OCI-LY1 (cell line): Measurements from ENCODE around the gene ATP11B.

Experiments used
- H2AFZ ChIP-seq: fragments of 200-600 bp; sonication (generic), shearing (Covaris generic); 2 replicates; pipeline ENCODE4 v1.6.0; 2014; ENCODE audit warnings: antibody characterized with exemption, mild to moderate bottlenecking, low read length
- H3F3A ChIP-seq: fragments of 200-600 bp; sonication (generic), shearing (Covaris generic); 2 replicates; pipeline ENCODE4 v1.6.0; 2014; ENCODE audit warnings: mild to moderate bottlenecking, antibody characterized with exemption, low read length, moderate library complexity; ENCODE audit not compliant: insufficient read depth
- H3K27ac ChIP-seq: fragments of 200-600 bp; sonication (generic); 2 replicates; pipeline ENCODE4 v1.5.1; 2014; ENCODE audit warnings: low read length, mixed run types, mild to moderate bottlenecking, low read depth; ENCODE audit not compliant: poor library complexity, severe bottlenecking
- H3K27me3 ChIP-seq: fragments of 200-600 bp; sonication (generic); 2 replicates; pipeline ENCODE4 v1.6.0; 2014; ENCODE audit warnings: antibody characterized with exemption, mild to moderate bottlenecking, low read length, moderate library complexity; ENCODE audit not compliant: insufficient read depth
- H3K36me3 ChIP-seq: fragments of 200-600 bp; sonication (generic); 2 replicates; pipeline ENCODE4 v1.6.1; 2014; ENCODE audit warnings: mild to moderate bottlenecking, antibody characterized with exemption, low read length, moderate library complexity, mixed read lengths; ENCODE audit not compliant: insufficient read depth
- H3K4me1 ChIP-seq: fragments of 200-600 bp; sonication (generic); 2 replicates; pipeline ENCODE4 v1.5.1; 2014; ENCODE audit warnings: mild to moderate bottlenecking, low read length, moderate library complexity; ENCODE audit not compliant: insufficient read depth, severe bottlenecking
- H3K4me2 ChIP-seq: fragments of 200-600 bp; sonication (generic), shearing (Covaris generic); 2 replicates; pipeline ENCODE4 v1.6.1; 2014; ENCODE audit warnings: low read length
- H3K4me3 ChIP-seq: fragments of 200-600 bp; sonication (generic); 2 replicates; pipeline ENCODE4 v1.5.1; 2014; ENCODE audit warnings: low read length, low read depth, mild to moderate bottlenecking, mixed read lengths; ENCODE audit not compliant: poor library complexity, severe bottlenecking
- H3K79me2 ChIP-seq: fragments of 200-600 bp; shearing (Covaris generic); 2 replicates; pipeline ENCODE4 v1.6.1; 2016; ENCODE audit warnings: mixed run types, low read length, mixed read lengths; ENCODE audit not compliant: insufficient read depth
- H3K9ac ChIP-seq: fragments of 200-600 bp; sonication (generic), shearing (Covaris generic); 2 replicates; pipeline ENCODE4 v1.6.1; 2014; ENCODE audit warnings: mild to moderate bottlenecking, low read length, mixed read lengths
- H3K9me2 ChIP-seq: fragments of 200-600 bp; sonication (generic), shearing (Covaris generic); 2 replicates; pipeline ENCODE4 v1.6.1; 2014; ENCODE audit warnings: low read depth, mild to moderate bottlenecking, low read length, mixed read lengths
- H3K9me3 ChIP-seq: fragments of 200-600 bp; shearing (Covaris generic); 2 replicates; pipeline ENCODE4 v1.6.1; 2014; ENCODE audit warnings: low read length, mixed read lengths
- H4K20me1 ChIP-seq: fragments of 200-600 bp; sonication (generic), shearing (Covaris generic); 2 replicates; pipeline ENCODE4 v1.6.0; 2016; ENCODE audit warnings: mild to moderate bottlenecking, low read length; ENCODE audit not compliant: insufficient read depth
- EZH2 ChIP-seq: fragments of 200-600 bp; sonication (generic), shearing (Covaris generic); IDR thresholded peaks from 2 replicates; pipeline ENCODE4 v1.8.0; 2017; ENCODE audit warnings: borderline replicate concordance, mixed run types, mild to moderate bottlenecking, antibody characterized with exemption, low read length, moderate library complexity, mixed read lengths
- TF ChIP-seq, protein P1 (sequence below): fragments of 200-600 bp; sonication (generic), shearing (Covaris generic); IDR thresholded peaks from 2 replicates; pipeline ENCODE4 v1.5.1; 2017; ENCODE audit warnings: mild to moderate bottlenecking, antibody characterized with exemption, low read length, moderate library complexity, mixed read lengths

Gene ATP11B

DNA sequence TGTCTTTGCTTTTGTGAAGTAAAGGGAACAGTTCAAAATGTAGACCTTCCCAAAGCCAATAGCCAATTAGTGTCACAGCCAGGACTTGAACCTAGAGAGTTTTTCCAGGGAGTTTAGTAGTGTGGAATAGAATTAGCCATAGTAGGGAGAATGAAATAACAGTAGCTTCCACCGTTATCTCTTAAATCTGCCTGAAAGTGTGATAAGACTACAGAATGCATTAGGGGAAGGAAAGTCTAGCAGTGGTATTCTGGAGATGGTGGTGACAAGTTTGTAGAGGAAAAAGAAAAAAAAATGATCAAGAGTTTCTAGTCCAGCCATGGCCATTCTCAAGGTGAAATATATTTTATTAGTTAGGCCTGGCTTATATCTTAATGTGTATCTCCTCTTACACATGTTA is 13.8 kb downstream of the ATP11B start:
- peaks cover 14% of the 10 kb centered on the region for H3K36me3 ChIP-seq
- H2AFZ ChIP-seq: no peak overlapping the region
- H3K9me2 ChIP-seq: no peaks in the 10 kb centered on the region
- H3K9me3 ChIP-seq: peaks cover 6% of the 10 kb centered on the region; the same call in 1 of the 2 replicates
- H3K9ac ChIP-seq: no peak overlapping the region
- H3F3A ChIP-seq: 0 out of 2 replicates have a peak, but pooled peaks cover 5% of the 10 kb centered on the region
- TF ChIP-seq, protein P1, sequence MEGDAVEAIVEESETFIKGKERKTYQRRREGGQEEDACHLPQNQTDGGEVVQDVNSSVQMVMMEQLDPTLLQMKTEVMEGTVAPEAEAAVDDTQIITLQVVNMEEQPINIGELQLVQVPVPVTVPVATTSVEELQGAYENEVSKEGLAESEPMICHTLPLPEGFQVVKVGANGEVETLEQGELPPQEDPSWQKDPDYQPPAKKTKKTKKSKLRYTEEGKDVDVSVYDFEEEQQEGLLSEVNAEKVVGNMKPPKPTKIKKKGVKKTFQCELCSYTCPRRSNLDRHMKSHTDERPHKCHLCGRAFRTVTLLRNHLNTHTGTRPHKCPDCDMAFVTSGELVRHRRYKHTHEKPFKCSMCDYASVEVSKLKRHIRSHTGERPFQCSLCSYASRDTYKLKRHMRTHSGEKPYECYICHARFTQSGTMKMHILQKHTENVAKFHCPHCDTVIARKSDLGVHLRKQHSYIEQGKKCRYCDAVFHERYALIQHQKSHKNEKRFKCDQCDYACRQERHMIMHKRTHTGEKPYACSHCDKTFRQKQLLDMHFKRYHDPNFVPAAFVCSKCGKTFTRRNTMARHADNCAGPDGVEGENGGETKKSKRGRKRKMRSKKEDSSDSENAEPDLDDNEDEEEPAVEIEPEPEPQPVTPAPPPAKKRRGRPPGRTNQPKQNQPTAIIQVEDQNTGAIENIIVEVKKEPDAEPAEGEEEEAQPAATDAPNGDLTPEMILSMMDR: no peak
- TF ChIP-seq EZH2: no peak
- H3K4me2 ChIP-seq: no peak overlapping the region
- H3K27me3 ChIP-seq: no peaks in the 10 kb centered on the region
- H3K79me2 ChIP-seq: peaks cover 100% of the 10 kb centered on the region
- H3K27ac ChIP-seq: no peak overlapping the region
- peaks cover 13% of the 10 kb centered on the region for H3K4me1 ChIP-seq
- H4K20me1 ChIP-seq: no peaks in the 10 kb centered on the region
- H3K4me3 ChIP-seq: no peak overlapping the region

DNA sequence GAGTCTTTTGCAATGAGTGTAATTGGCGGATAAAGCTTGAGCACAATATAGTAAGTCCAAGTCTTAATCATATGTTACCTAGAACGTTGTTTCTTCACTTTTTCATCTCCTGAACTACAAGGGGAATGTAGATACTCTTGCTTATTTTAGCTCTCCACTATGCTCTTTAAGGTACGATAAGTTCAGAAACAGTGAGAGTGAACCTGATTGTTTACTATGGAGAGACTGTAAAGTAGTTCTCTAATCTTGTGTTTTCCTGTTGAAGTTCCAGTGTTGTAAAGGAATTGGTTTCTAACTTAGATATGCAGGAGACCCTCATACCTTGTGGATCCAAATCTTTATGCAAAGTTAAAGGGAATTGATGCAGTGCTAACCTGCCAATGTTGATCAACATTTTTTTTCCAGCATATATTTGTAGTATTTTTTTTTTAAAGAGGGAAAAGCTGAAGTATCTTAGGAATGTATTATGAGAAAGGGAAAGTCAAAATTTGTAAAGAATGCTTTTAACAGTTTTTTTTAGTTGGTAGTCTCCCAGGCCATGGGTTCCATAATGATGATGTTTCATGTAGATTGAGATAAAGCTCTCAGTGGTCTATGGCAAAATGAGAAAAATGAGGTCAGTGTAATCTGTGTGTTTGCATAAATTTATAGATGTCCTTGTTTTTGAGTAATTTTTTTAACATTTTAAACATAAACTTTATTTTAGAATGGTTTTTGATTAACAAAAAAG is 14.9 kb downstream of the ATP11B start:
- Histone ChIP-seq H3F3A (0 out of 2 replicates have a peak, but pooled peaks cover 5% of the 10 kb centered on the region), H3K27me3 (no peaks in the 10 kb centered on the region), H4K20me1 (no peaks in the 10 kb centered on the region), H3K79me2 (peaks cover 100% of the 10 kb centered on the region), H3K36me3 (peaks cover 20% of the 10 kb centered on the region), H3K9me2 (no peaks in the 10 kb centered on the region), H2AFZ (no peak overlapping the region), H3K4me2 (no peak overlapping the region), H3K4me3 (no peak overlapping the region), H3K4me1 (peaks cover 1% of the 10 kb centered on the region), H3K27ac (no peak overlapping the region), H3K9ac (no peak overlapping the region), H3K9me3 (peaks cover 6% of the 10 kb centered on the region; the same call in 1 of the 2 replicates)
- TF ChIP-seq, protein P1: no peak
- TF ChIP-seq EZH2: no peak

DNA sequence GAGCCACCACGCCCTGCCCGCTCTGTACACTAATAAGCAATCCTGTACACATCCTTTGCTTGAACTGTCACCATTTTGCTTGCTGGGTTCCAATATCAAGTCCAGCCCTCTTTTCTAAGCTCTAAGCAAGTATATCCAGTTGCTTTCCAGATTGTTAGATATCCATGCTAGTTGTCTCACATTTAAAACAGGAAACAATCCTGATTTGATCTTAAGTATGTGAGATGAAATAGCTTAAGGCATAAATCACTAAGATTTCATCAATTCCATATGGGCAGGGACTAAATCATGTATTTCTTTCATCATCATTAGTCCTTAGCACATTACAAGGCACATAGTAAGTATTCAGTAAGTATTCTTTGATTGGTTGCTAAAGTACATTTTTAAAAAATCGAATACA is 16.2 kb downstream of the ATP11B start:
- H3K36me3 ChIP-seq: peaks cover 18% of the 10 kb centered on the region
- no peak overlapping the region for H2AFZ ChIP-seq
- peaks cover 6% of the 10 kb centered on the region; the same call in 1 of the 2 replicates for H3K9me3 ChIP-seq
- H4K20me1 ChIP-seq: no peaks in the 10 kb centered on the region
- no peaks in the 10 kb centered on the region for H3K9me2 ChIP-seq
- no peaks in the 10 kb centered on the region for H3K27me3 ChIP-seq
- no peak overlapping the region for H3K4me3 ChIP-seq
- 0 out of 2 replicates have a peak, but pooled peaks cover 5% of the 10 kb centered on the region for H3F3A ChIP-seq
- H3K4me2 ChIP-seq: no peak overlapping the region
- TF ChIP-seq, protein P1: no peak
- no peak for TF ChIP-seq EZH2
- H3K9ac ChIP-seq: no peak overlapping the region
- peaks cover 98% of the 10 kb centered on the region for H3K79me2 ChIP-seq
- peaks cover 5% of the 10 kb centered on the region for H3K4me1 ChIP-seq
- no peak overlapping the region for H3K27ac ChIP-seq
